ENCODE data around the gene ZSCAN26. TPM values are rescaled to one million over a fixed set of nuclear protein-coding genes. Genes with fewer than 3 reads are reported as not detected.

ZSCAN26 gene
- total and polyA plus RNA-seq, 2 of the 4 experiments (the other 2 are of a cell fraction) = 13.1 to 42.1 TPM

DNA sequence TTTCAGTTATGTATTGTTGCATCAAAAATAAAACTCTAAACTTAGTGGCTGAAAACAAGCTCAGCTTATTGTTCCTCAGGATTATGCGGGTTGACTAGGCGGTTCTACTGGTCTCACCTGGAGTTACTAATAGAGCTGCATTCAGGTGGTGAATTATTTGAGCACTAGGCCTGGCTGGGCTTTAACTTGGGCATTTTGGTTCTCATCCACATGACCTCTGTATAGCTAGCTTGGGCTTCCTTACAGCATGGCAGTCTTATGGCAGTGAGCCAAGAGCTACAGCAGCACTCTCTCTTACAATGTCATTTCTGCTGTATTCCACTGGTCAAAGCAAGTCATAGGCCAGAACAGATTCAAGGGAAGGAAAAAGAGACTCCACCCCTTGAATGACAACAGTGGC, 16.0 kb downstream of the ZSCAN26 start:
- H3K4me1 ChIP-seq (ENCODE audit: control insufficient read depth, insufficient read depth, low read length) = peaks cover 3% of the 10 kb centered on the region; the same call in 1 of the 2 replicates
- H3K4me3 ChIP-seq (ENCODE audit: insufficient read depth, low read depth, low read length) = no peak overlapping the region
- in situ Hi-C loops (cut with MboI; ENCODE audit: low sequenced_read_pairs) (no loop called here), dilution Hi-C loops (cut with HindIII; ENCODE audit: low sequenced_read_pairs, unreplicated experiment) (no loop called here), intact Hi-C loops (cut with micrococcal nuclease) (no loop called here)
- ATAC-seq (ENCODE audit: low read depth) (no peak), DNase-seq (no peak)
- H3K9ac ChIP-seq (ENCODE audit: low read depth, low read length) = no peak overlapping the region
- H2BK15ac ChIP-seq (ENCODE audit: low read depth, low read length) = no peak overlapping the region
- no peaks in the 10 kb centered on the region; the same call in 1 of the 2 replicates for H3K9me1 ChIP-seq (ENCODE audit: insufficient read depth, low read length)
- H4K8ac ChIP-seq (ENCODE audit: low read depth in 2 of 2, low read length in 2 of 2) = no peak overlapping the region
- H4K20me1 ChIP-seq (ENCODE audit: insufficient read depth, low read length) = no peaks in the 10 kb centered on the region
- no peak overlapping the region for H2BK20ac ChIP-seq (ENCODE audit: low read depth, low read length)
- no TSS peak for BruUV-seq (replicated peaks)
- H2AK9ac ChIP-seq (replicated peaks; ENCODE audit: low read depth, low read length, poor library complexity) = peak overlapping the region; percentile 33
- H2AFZ ChIP-seq (replicated peaks; ENCODE audit: low read length, poor library complexity) = no peak overlapping the region
- ChIA-PET CTCF (interaction anchor here (0.9 kb wide), 1 partner anchor 73 kb away, joined by 4 read pairs; no protein-coding TSS in a partner anchor), POLR2A (ENCODE audit: unreplicated experiment) (no interaction called here)
- no peak overlapping the region for H2BK5ac ChIP-seq (ENCODE audit: low read depth, low read length, poor library complexity, severe bottlenecking)
- 0 out of 2 replicates have a peak overlapping the region, but pooled peaks have one; percentile 3 for H3K23ac ChIP-seq (ENCODE audit: low read depth, low read length)
- no peak overlapping the region for H3K18ac ChIP-seq (ENCODE audit: low read depth, low read length)
- H3K27me3 ChIP-seq (ENCODE audit: control insufficient read depth, insufficient read depth, low read length) = no peaks in the 10 kb centered on the region
- no peak overlapping the region; the same call in 1 of the 2 replicates for H3K4me2 ChIP-seq (ENCODE audit: low read depth, low read length)
- TF ChIP-seq CHD1 (IDR thresholded peaks at IDR 0.05; ENCODE audit: low read depth, low read length) (no peak), RAD21 (IDR thresholded peaks at IDR 0.05; ENCODE audit: low read length) (no peak), RFX5 (IDR thresholded peaks at IDR 0.05; ENCODE audit: low read depth, low read length) (no peak), FOS (IDR thresholded peaks at IDR 0.05; ENCODE audit: low read depth, low read length) (no peak), NFE2L2 (IDR thresholded peaks at IDR 0.05; ENCODE audit: low read depth, low read length) (no peak), RCOR1 (IDR thresholded peaks at IDR 0.05; ENCODE audit: insufficient replicate concordance, low read length) (no peak)
- TF ChIP-seq, protein P1, sequence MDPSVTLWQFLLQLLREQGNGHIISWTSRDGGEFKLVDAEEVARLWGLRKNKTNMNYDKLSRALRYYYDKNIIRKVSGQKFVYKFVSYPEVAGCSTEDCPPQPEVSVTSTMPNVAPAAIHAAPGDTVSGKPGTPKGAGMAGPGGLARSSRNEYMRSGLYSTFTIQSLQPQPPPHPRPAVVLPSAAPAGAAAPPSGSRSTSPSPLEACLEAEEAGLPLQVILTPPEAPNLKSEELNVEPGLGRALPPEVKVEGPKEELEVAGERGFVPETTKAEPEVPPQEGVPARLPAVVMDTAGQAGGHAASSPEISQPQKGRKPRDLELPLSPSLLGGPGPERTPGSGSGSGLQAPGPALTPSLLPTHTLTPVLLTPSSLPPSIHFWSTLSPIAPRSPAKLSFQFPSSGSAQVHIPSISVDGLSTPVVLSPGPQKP (IDR thresholded peaks at IDR 0.05; ENCODE audit: borderline replicate concordance, low read depth, low read length) = no peak
- TF ChIP-seq, protein P2, sequence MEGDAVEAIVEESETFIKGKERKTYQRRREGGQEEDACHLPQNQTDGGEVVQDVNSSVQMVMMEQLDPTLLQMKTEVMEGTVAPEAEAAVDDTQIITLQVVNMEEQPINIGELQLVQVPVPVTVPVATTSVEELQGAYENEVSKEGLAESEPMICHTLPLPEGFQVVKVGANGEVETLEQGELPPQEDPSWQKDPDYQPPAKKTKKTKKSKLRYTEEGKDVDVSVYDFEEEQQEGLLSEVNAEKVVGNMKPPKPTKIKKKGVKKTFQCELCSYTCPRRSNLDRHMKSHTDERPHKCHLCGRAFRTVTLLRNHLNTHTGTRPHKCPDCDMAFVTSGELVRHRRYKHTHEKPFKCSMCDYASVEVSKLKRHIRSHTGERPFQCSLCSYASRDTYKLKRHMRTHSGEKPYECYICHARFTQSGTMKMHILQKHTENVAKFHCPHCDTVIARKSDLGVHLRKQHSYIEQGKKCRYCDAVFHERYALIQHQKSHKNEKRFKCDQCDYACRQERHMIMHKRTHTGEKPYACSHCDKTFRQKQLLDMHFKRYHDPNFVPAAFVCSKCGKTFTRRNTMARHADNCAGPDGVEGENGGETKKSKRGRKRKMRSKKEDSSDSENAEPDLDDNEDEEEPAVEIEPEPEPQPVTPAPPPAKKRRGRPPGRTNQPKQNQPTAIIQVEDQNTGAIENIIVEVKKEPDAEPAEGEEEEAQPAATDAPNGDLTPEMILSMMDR (conservative IDR thresholded peaks at IDR 0.05; ENCODE audit: low read depth, low read length) = no peak
- no peak overlapping the region for H2AK5ac ChIP-seq (ENCODE audit: low read depth, low read length)
- no peak overlapping the region for H4K5ac ChIP-seq (ENCODE audit: low read depth, low read length)
- no peak overlapping the region for H2BK120ac ChIP-seq (ENCODE audit: low read depth, low read length)
- H3K27ac ChIP-seq (ENCODE audit: insufficient read depth, low read length) = no peak overlapping the region
- H4K91ac ChIP-seq (ENCODE audit: insufficient read depth, low read depth, low read length) = no peak overlapping the region
- peaks cover 3% of the 10 kb centered on the region for H3K9me3 ChIP-seq (ENCODE audit: control insufficient read depth, insufficient read depth, low read length)
- H3K4ac ChIP-seq (ENCODE audit: low read depth, low read length) = no peak overlapping the region
- no peak overlapping the region for H3K14ac ChIP-seq (replicated peaks; ENCODE audit: low read depth, low read length)
- H3K79me1 ChIP-seq (ENCODE audit: low read depth in 1 of 2, low read length in 2 of 2) = peaks cover 15 to 25% of the 10 kb centered on the region in 2 experiments
- peaks cover 15% of the 10 kb centered on the region for H3K36me3 ChIP-seq (ENCODE audit: control insufficient read depth, insufficient read depth, low read length)
- WGBS, 2 experiments (ENCODE audit: extremely low coverage in 2 of 2, insufficient read length in 1 of 2) = no CpG with 5 or more reads among the region's 2 CpGs
- no peak overlapping the region for H3K56ac ChIP-seq (ENCODE audit: extremely low read depth, insufficient read depth, low read length)

All from IMR-90 (cell line).